GM21717 (cell line): ENCODE measurements around the gene NR4A3.
A peak's percentile ranks its signal among the peaks of the same experiment; 100 is the strongest.
"Not testable (repeated sequence)": the region's sequence is repeated elsewhere in the genome, so short reads cannot be mapped to it uniquely, and the experiment has no call there.

Experiments
- ATAC-seq: cut with Tn5 transposase; IDR thresholded peaks from one replicate; pipeline ENCODE4 v1.9.1; 2021; ENCODE audit warnings: mild to moderate bottlenecking, moderate library complexity; ENCODE audit not compliant: unreplicated experiment

NR4A3 gene

DNA sequence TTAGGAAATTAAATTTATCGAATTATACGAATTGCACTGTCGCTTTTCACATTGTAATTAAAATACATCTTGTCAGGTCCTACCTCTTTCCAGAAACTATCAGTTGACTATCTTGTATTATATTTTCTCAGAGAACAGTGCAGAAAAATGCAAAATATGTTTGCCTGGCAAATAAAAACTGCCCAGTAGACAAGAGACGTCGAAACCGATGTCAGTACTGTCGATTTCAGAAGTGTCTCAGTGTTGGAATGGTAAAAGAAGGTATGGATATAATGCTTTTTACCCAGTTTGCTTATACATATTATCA is 10.8 kb downstream of the NR4A3 start:
- no peak for ATAC-seq

DNA sequence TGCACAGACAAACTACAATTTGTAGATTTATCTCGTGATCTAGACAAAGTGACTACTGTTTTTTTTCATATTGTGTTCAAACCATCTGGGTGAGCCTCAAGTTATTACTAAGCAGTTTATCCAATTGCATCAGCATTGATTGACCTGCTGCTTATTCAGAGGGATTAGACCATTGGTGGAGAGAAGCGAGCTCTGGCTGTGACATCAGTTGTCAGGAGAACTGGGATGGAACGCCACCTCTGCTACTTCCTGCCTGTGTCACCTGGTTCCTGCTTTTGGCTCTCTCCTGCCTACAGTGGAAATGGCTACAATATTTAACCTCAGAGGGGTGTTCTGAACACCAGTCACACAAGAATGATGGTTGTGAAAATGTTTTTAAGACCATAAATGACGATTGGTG is 12.1 kb downstream of the NR4A3 start:
- ATAC-seq = no peak

DNA sequence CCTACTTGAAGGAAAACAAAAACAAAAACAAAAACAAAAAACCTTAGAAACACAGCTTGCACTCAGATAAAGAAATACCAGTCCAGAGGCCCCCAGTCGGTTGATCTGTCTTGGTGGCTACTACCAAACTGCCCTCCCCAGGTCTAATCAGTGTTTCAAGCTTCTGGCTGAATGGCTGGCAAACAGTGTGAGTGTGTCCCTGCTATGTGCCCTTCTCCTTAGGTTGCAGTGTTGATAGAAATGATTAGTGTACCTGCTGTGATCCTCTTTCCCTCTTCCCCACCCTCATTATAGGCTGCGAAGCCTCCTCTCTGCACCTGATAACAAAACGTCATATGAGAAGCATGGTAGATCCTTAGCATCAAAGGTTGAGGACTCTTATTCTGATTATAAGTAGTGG is 12.8 kb downstream of the NR4A3 start:
- no peak for ATAC-seq

DNA sequence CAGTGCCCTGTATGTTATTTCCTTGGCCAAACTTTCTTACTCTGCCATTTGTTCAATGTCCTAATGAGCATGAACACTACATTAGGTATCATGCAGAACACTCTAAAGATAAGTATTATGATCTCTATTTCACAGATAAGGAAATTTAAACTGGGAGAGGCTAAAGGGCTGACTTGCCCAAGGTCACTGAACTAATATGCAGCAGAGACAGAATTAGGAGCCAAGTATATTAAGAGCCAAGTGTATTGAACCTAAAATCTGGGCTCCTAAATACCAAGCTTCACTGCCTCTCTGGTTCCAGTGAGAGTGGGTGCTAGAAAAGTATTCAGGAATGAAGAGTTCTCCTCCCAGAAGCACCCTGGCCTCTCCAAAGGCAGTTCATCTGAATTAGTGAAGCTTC is 13.5 kb downstream of the NR4A3 start:
- ATAC-seq = no peak

DNA sequence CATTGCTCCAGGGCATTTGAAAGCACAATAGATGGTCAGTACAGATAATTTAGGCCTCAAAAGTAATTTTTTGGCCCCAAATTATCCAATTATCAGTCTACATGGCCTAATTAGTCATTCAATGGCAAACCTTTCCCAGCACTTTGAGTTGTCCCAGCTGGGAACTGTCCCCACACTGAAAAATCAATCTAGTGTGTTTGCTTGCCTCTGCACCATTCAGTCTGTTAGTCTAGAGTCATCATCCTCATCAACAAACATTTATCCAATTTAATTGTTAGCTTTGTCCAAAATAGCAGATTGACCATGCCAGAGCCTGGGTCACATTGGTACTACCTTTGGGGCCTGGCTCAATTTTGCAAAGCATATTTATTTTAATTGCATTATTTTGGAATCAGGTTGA is 13.9 kb downstream of the NR4A3 start:
- no peak for ATAC-seq

DNA sequence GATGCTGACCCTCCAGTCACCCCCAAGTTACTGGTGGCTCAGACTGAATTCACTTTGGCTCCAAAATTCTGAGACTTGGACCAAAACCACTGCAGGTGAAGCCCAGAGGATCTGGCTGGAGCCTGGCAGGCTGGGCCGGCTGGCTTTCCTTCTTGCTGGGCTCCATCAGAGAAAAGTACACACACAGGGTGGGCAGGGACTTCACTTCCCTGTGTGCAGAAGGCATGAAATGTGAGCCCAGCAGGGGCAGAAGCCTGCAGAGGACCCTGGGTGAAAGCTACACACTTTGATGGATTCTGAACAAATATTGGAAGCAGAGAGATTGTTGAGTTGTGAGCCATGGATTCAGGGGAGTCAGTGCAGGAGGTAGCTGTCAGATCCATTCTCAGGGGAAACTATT is 18.4 kb downstream of the NR4A3 start:
- no peak for ATAC-seq

DNA sequence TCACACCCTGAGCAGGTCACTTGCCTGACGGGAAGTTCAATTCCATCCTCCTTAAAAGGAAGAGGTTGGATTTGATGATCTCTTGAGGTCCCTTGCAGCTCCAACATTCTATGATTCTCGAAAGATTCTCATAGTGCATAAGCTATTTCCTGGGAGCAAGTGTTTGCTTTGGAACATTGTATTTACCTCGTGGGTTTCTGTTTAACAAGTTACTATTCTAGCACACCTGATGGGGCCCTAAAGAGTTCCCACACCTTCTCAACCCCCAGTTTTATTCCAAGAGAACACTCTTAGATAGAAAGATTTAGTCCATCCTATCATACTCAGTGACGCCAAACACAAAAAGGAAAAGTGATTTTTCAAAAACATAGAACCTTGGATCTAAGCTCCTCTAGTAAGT is 23.4 kb downstream of the NR4A3 start:
- no peak for ATAC-seq

DNA sequence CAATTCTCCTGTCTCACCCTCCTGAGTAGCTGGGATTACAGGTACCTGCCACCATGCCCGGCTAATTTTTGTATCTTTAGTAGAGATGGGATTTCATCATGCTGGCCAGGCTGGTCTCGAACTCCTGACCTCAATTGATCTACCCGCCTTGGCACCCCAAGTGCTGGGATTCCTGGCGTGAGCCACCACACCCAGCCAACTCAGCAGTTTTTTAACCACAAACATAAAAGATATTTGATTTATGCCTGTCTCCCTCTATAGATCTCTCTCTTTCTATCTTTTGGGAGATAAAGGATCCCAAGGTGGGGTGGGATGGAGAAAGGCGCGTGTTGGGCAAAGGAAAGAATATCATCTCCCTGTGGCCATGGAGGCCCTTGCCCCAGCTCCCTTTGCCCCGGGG is 26.8 kb downstream of the NR4A3 start:
- ATAC-seq = no peak

DNA sequence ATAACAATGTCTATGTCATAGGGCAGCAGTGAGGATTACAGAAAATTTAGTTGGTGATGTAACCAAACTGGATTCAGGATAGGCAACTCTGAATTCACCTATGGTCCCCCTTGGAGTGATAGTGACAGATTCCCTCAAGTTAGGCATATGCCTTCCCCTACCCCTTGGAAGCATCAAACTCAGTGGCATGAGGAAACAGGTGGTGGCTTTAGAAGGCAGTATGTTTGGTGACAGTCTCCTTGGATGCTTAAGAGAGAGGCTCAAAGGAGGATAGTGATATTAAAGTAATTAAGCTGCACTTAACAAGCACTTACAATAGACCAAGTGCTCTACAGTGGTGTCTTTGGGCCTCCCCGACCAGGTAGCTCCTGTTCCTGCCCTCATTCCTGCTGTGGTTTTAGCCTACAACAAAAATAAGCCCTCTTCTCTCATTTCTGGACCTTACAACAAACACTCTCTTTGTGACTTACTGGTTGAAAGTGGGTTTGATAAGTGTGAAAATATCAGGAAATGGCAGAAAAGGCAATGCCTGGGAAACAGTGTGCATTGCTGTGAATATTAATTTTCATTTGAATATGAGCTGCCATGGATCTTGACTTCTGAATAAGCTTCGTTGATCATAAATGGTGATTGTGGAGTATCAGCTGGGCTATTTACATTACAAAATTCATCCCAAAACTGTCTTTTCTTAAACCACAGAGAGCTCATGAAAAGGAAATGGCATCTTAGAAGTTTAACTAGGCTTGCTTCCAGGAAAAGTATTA is 29.2 kb downstream of the NR4A3 start:
- peak; percentile 3 for ATAC-seq

DNA sequence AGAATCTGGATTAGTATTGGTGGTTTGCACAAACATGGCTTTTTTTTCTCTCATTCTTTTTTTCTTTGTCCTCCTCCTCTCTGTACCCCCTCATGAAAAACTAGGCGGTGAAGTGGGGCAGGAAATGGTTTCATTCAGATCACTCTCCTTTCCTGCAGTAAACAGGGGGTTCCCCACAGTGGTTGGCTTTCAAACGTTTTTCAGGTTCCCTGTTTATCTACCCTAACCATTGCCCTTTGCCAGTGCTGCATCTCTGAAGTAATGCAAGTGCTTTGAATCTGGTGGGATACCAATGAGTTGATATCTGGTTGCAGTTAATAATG is 29.8 kb downstream of the NR4A3 start:
- ATAC-seq = peak; percentile 90

DNA sequence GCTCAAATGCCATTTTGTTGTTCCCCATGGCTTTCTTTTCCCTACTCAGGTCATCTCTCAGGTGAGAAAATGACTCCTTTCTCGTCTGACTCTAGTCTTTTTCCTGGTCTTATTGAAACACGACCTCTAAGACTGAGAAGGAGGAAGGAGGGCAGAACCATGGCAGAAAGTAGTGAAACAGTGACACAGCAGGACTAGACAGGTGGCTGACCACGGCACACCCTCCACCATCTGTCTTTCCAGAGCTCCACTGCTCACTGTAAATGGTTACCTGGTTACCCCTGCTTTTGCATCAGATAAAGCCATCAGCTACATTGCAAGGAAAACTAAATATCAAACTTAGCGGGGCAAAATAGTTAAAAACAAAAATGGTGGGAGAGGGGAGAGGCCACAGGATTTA is 30.9 kb downstream of the NR4A3 start:
- peak; percentile 68 for ATAC-seq

DNA sequence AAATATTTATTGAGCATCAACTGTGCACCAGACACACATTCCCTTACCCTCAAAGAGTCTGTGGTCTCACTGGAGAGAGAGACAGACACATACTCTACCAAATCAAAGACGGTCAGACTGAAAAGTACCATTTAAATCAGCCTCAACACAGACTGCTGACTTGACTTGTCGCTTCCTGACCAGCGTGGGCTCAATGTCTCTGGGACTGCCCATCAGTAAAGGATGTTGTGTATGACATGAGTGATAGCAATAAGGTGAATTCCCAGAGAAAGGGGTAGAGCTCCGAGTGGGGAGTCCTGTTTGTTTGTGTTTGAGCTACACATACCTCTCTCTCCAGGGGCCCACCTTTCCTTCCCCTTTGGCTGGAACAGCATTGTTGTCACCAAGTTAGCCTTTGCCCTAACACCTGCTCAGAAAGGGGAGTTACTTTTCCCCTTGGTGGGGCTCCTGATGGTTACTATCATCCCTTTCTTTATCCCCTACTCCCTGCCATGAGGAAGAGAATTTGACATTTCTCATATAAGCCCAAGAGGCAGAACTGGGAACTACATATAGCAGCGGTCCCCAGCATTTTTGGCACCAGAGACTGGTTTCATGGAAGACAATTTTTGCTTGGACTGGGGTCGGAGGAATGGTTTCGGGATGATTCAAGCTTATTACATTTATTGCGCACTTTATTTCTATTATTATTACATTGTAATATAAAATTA is 33.9 kb downstream of the NR4A3 start:
- ATAC-seq = no peak

DNA sequence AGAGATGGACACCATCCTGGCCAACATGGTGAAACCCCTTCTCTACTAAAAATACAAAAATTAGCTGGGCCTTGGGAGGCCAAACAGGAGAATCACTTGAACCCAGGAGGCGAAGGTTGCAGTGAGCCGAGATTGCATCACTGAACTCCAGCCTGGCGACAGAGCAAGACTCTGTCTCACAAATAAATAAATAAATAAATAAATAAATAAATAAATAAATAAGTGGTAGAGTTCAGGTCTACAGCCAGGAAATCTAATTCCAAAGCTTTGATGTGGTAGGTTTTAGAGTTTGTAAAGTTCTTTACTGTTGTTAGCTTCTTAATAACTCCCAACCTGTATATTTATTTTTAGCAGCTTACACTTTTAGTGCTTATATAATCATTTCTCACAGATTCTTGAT is 35.9 kb downstream of the NR4A3 start:
- not testable (repeated sequence) for ATAC-seq

DNA sequence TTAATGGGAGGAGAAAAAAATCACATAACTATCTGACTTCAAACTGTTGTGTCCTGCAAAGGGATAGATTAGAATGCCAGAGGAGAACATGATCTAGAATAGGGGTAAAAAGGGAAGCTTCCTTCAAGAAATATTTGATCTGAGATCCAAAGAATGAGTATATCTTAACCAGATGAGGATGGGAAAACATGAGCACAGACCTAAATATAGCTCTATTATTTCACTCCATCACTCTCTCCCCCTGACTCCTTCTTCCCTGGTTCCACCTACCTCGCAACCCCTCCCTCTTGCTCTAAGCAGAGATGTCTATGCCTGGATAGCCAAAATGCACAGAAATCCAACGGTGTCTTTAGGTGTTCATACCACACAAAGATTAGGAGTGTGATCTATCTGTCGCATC is 36.4 kb downstream of the NR4A3 start:
- no peak for ATAC-seq

DNA sequence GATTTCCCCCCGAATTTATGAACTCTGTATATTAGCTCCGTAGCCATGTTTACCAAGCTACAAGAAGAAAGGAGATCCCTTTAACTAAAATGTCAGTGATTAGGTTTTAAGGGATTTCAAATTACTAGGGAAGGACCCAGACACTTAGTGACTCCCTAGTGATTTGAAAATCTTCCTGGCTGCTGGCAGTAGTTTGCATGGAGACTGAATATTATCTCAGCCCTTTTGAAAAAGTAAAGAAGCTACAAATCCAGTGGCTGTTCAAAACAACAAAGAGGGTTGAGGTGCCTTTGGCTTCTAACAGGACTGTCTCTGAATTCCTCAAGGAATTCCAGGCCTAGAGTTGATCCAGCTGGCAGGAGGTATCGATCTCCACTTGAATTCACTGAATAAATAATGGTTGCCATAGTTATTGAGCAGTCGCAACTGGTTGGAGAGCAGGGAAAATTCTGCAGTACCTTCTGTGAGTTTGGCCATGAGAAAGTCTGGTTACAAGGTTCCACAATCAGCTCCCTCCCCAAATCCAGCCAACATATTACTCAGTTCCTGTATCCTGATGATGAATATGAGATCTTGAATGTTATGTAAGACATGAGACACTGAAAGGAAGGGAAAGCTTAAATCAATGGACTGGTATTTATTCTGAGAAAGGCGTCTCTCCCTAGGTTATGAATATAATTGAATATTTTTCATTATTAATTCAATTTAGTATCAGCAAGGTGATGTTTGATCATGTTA is 37.7 kb downstream of the NR4A3 start:
- ATAC-seq = no peak

DNA sequence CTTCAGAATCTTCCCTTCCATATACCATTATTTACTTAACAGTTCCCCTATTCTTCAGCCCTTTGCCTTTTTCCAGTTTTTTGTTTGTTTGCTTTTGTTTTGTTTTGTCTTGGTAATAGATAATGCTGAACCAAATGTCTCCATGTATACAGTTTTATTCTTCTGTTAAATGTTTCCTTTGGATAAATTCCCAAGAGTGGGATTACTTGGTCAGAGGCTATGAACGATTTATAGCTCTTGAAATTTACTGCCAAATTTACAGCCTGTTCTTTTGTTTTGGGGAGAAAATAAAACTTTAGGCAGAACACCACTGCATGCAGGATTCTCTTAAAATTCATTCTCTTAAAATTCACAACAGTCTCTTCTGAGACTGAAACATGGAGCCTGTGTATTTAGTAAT is 38.6 kb downstream of the NR4A3 start:
- ATAC-seq = no peak

DNA sequence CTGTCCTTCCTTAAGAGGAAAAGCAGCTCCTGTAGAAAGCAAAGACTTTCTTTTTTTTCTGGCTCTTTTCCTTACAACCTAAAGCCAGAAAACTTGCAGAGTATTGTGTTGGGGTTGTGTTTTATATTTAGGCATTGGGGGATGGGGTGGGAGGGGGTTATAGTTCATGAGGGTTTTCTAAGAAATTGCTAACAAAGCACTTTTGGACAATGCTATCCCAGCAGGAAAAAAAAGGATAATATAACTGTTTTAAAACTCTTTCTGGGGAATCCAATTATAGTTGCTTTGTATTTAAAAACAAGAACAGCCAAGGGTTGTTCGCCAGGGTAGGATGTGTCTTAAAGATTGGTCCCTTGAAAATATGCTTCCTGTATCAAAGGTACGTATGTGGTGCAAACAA is 42.3 kb downstream of the NR4A3 start:
- no peak for ATAC-seq

DNA sequence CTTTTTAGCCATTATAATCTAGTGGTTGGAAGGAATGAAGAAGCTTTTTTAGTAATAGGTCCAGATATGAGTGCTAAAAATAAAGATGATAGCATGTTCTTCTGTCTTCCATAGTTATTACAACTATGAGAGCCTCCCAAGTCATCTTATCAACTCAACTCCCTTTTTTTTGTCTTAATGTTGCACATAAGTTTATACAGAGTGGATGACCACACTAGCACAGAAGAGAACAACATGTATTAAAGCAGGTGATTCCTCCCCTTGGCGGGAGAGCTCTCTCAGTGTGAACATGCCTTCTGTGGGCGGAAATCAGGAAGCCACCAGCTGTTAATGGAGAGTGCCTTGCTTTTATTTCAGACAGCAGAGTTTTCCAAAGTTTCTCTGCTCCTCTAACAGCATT is 44.7 kb downstream of the NR4A3 start:
- no peak for ATAC-seq

DNA sequence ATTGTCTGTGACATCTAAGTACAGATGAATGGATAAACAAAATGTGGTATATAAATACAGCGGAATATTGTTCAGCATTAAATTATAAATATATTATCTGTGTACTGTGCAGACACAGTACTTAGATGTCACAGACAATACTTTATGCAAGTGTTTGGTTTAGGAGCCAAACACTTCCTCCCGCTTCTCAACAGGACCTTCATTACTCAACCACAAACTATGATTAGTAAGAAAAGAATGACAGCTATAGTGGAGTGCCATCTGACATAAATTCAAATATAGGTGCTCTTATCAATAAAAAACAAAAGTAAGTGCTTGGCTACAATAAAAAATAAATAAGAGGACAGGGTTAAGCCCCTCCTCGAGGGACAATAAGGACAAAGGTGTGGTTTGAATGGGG is 45.9 kb downstream of the NR4A3 start:
- peak; percentile 18 for ATAC-seq

DNA sequence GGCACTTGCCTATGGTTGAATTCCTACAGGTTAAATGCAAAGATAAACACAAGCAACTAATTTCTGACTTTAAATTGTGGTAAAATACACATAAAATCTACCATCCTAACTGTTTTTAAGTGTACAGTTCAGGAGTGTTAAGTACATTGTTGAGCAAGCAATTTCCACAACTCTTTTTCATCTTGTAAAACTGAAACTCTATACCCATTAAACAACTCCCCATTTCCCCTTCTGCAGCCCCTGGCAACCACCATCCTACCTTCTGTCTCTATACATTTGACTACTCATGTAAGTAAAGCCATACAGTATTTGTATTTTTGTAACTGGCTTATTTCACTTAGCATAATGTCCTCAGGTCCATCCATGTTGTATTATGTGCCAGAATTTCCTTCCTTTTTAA is 46.3 kb downstream of the NR4A3 start:
- peak; percentile 70 for ATAC-seq

DNA sequence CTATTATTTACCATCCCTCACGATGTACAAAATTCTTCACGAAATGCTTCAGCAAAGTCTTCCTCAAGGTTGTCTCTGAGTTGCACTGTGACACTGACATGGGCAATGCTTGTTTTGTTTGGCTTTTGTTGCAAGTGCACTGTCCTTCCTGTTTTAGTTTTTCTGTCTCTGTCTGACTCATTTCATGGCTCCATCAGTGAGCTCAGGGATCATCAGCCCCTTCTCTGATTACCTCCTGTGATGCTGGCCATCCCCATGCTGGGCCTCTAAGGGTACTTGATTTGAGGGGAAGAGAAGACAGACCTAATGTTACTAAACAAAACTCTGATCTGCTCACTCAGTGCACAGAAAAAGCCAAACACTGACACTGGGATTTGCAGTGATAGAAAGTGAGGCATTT is 47.2 kb downstream of the NR4A3 start:
- ATAC-seq = peak; percentile 81

DNA sequence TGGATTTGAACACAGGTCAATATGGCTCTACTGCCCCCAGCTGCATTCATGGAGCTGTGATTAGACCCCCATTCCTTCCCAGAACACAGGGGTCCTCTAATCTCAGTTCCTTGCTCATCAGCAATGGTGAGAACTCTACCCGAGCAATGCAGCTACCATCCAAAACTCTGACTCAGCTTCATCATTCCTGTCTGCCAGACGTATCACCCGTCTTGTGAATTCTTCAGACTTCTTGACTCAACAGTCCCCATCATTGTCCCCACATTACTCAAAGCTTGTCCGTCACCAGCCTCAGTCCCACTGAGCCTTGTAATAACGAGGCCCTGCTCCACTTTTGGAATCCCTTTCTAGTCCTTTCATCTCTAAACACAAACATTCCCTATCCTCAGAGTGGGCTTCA is 48.4 kb downstream of the NR4A3 start:
- no peak for ATAC-seq
